H9 (cell line): ENCODE results near the gene FBXO17. TPM values are rescaled to one million over a fixed set of nuclear protein-coding genes. Genes with fewer than 3 reads are reported as not detected.

ENCODE experiments used
- DNase-seq: peaks from one replicate; pipeline ENCODE4 v3.0.0-alpha.2; 2017
- H2AFZ ChIP-seq: one replicate; pipeline ENCODE4 v1.6.1; 2013; ENCODE audit warnings: mild to moderate bottlenecking, low read length, control low read depth, moderate library complexity
- H2AK5ac ChIP-seq: 2 replicates; pipeline ENCODE4 v1.6.1; 2013; ENCODE audit warnings: low read length, control low read depth, mixed read lengths; ENCODE audit not compliant: insufficient read length
- H2BK120ac ChIP-seq: one replicate; pipeline ENCODE4 v1.6.1; 2013; ENCODE audit warnings: low read depth, mild to moderate bottlenecking, low read length, control low read depth, inconsistent platforms; ENCODE audit not compliant: poor library complexity, severe bottlenecking
- H2BK12ac ChIP-seq: 2 replicates; pipeline ENCODE4 v1.6.1; 2013; ENCODE audit warnings: low read length, control low read depth, mixed read lengths, low read depth; ENCODE audit not compliant: insufficient read length
- H2BK15ac ChIP-seq: 2 replicates; pipeline ENCODE4 v1.6.1; 2013; ENCODE audit warnings: low read depth, low read length, control low read depth
- H2BK20ac ChIP-seq: one replicate; pipeline ENCODE4 v1.6.1; 2013; ENCODE audit warnings: low read depth, mild to moderate bottlenecking, low read length, control low read depth, inconsistent platforms; ENCODE audit not compliant: poor library complexity, severe bottlenecking
- H2BK5ac ChIP-seq: 2 replicates; pipeline ENCODE4 v1.6.1; 2013; ENCODE audit warnings: low read length, control low read depth, mixed read lengths; ENCODE audit not compliant: insufficient read length
- H3K14ac ChIP-seq: 2 replicates; pipeline ENCODE4 v1.6.1; 2013; ENCODE audit warnings: low read length, control low read depth; ENCODE audit not compliant: insufficient read depth
- H3K18ac ChIP-seq: 2 replicates; pipeline ENCODE4 v1.6.1; 2013; ENCODE audit warnings: low read depth, mild to moderate bottlenecking, mixed read lengths, low read length, control low read depth; ENCODE audit not compliant: insufficient read length
- H3K23ac ChIP-seq: 2 replicates; pipeline ENCODE4 v1.6.1; 2013; ENCODE audit warnings: low read length, control low read depth, mixed read lengths, low read depth; ENCODE audit not compliant: insufficient read length
- H3K23me2 ChIP-seq: 2 replicates; pipeline ENCODE4 v1.6.1; 2013; ENCODE audit warnings: low read depth, mild to moderate bottlenecking, mixed read lengths, low read length, control low read depth; ENCODE audit not compliant: insufficient read length, poor library complexity, severe bottlenecking
- H3K27ac ChIP-seq: 2 replicates; pipeline ENCODE4 v1.5.1; 2013; ENCODE audit warnings: low read length, control low read depth, mixed read lengths, low read depth; ENCODE audit not compliant: insufficient read length
- H3K27me3 ChIP-seq: 2 replicates; pipeline ENCODE4 v1.6.1; 2013; ENCODE audit warnings: low read length, control low read depth, inconsistent platforms; ENCODE audit not compliant: insufficient read depth
- H3K4ac ChIP-seq: 2 replicates; pipeline ENCODE4 v1.6.1; 2013; ENCODE audit warnings: low read depth, mild to moderate bottlenecking, control low read depth, inconsistent platforms, low read length, moderate library complexity
- H3K4me1 ChIP-seq: 2 replicates; pipeline ENCODE4 v1.6.1; 2013; ENCODE audit warnings: low read length, control low read depth, inconsistent platforms; ENCODE audit not compliant: insufficient read depth
- H3K4me2 ChIP-seq: 2 replicates; pipeline ENCODE4 v1.6.1; 2013; ENCODE audit warnings: low read length, control low read depth, mixed read lengths; ENCODE audit not compliant: insufficient read length, insufficient read depth
- H3K56ac ChIP-seq: 2 replicates; pipeline ENCODE4 v1.6.1; 2013; ENCODE audit warnings: low read depth, mild to moderate bottlenecking, mixed read lengths, low read length, control low read depth; ENCODE audit not compliant: insufficient read length
- H3K79me1 ChIP-seq: 2 replicates; pipeline ENCODE4 v1.6.1; 2013; ENCODE audit warnings: low read depth, mild to moderate bottlenecking, moderate library complexity, low read length, control low read depth, inconsistent platforms; ENCODE audit not compliant: insufficient read depth, poor library complexity, severe bottlenecking
- H3K79me2 ChIP-seq: 2 replicates; pipeline ENCODE4 v1.6.1; 2013; ENCODE audit warnings: low read length, control low read depth, inconsistent platforms; ENCODE audit not compliant: insufficient read depth
- H3K9ac ChIP-seq: 2 replicates; pipeline ENCODE4 v1.6.1; 2013; ENCODE audit warnings: low read length, control low read depth, mixed read lengths; ENCODE audit not compliant: insufficient read length; ENCODE audit errors: extremely low read depth
- H3K9me3 ChIP-seq: one replicate; pipeline ENCODE4 v1.6.1; 2013; ENCODE audit warnings: low read depth, low read length, inconsistent platforms; ENCODE audit not compliant: control insufficient read depth
- H3T11ph ChIP-seq: one replicate; pipeline ENCODE4 v1.6.1; 2013; ENCODE audit warnings: mild to moderate bottlenecking, low read length, control low read depth, inconsistent platforms
- H4K20me1 ChIP-seq: one replicate; pipeline ENCODE4 v1.6.1; 2013; ENCODE audit not compliant: control insufficient read depth, insufficient read length, insufficient read depth
- H4K5ac ChIP-seq: 2 replicates; pipeline ENCODE4 v1.6.1; 2013; ENCODE audit warnings: low read depth, mild to moderate bottlenecking, mixed read lengths, low read length, control low read depth; ENCODE audit not compliant: insufficient read length
- H4K8ac ChIP-seq: replicated peaks from 2 replicates; pipeline ENCODE4 v1.6.1; 2013; ENCODE audit warnings: low read length, control low read depth, mixed read lengths, low read depth; ENCODE audit not compliant: insufficient read length
- H4K91ac ChIP-seq: 2 replicates; pipeline ENCODE4 v1.6.1; 2013; ENCODE audit warnings: low read depth, mild to moderate bottlenecking, moderate library complexity, mixed read lengths, low read length, control low read depth; ENCODE audit not compliant: insufficient read length
- H3K27ac Mint-ChIP-seq, 3 experiments: 2 replicates in 2 of 3; 3 replicates in 1 of 3; pipeline ENCODE4 v1.8.0; 2020 to 2021; ENCODE audit warnings: mixed read lengths in 3 of 3, mild to moderate bottlenecking in 1 of 3, moderate library complexity in 1 of 3
- H3K27me3 Mint-ChIP-seq: 2 replicates; pipeline ENCODE4 v1.8.0; 2021; ENCODE audit warnings: low read depth, mild to moderate bottlenecking, moderate library complexity, mixed read lengths
- H3K36me3 Mint-ChIP-seq, 3 experiments: 2 replicates in 2 of 3; 3 replicates in 1 of 3; pipeline ENCODE4 v1.8.0; 2020 to 2021; ENCODE audit warnings: low read depth in 3 of 3, mixed read lengths in 3 of 3; ENCODE audit not compliant: insufficient read depth in 1 of 3
- H3K4me1 Mint-ChIP-seq, 2 experiments: 2 replicates each; pipeline ENCODE4 v1.8.0; 2020; ENCODE audit warnings: mixed read lengths in 2 of 2
- H3K4me3 Mint-ChIP-seq, 2 experiments: 2 replicates in 1 of 2; 3 replicates in 1 of 2; pipeline ENCODE4 v1.8.0; 2020 to 2021; ENCODE audit warnings: mild to moderate bottlenecking in 2 of 2, mixed read lengths in 2 of 2, moderate library complexity in 1 of 2
- H3K9me3 Mint-ChIP-seq, 2 experiments: 2 replicates in 1 of 2; 3 replicates in 1 of 2; pipeline ENCODE4 v1.8.0; 2020; ENCODE audit warnings: mild to moderate bottlenecking in 2 of 2, mixed read lengths in 2 of 2, moderate library complexity in 1 of 2
- WGBS: extraction: QIAGEN DNeasy Blood & Tissue Kit; methylation state at CpG from one replicate; pipeline ENCODE4 v1.1.7; 2013; ENCODE audit warnings: missing lambda C conversion rate, low lambda C conversion rate, mixed read lengths; ENCODE audit not compliant: insufficient read length; ENCODE audit errors: extremely low coverage; 5-methylcytosine and 5-hydroxymethylcytosine counted together
- total RNA-seq: library from RNA; stranded (reverse); gene quantifications from 2 replicates; pipeline ENCODE4 v1.2.1, GENCODE V29; 2021
- TF ChIP-seq, protein P1 (sequence below): fragments of 200-600 bp; sonication (generic); conservative IDR thresholded peaks from 3 replicates; pipeline ENCODE4 v1.8.0; 2021; ENCODE audit warnings: antibody characterized with exemption, mild to moderate bottlenecking

FBXO17 gene
- total RNA-seq, 1 experiment from 2014 or later: 25.5 TPM

DNA sequence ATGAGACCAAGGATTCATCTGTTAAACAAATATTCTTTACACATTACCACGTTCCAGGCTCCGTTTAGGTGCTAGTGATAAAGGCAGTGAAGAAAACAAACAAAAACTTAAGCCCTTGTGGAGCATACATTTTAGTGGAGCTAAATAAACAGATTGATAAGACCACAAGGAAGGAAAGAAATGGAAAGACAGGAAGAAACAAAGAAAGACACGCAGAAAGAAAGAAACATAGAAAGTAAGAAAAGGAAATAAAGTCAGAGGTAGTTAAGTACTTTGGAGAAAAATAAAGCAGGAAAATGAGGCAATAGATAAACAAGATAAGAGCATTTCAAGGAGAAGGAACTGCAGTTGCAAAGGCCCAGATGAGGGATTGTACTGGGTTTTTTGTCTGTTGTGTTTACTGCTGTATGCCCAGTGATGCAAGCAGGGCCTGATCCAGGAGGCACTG, 74.8 kb downstream of the FBXO17 start:
- H3K4ac ChIP-seq: no peak overlapping the region
- no peaks in the 10 kb centered on the region for H3K79me2 ChIP-seq
- no peaks in the 10 kb centered on the region for H3K23me2 ChIP-seq
- H3K23ac ChIP-seq: no peak overlapping the region
- Mint-ChIP-seq H3K9me3 (peaks cover 0 to 3% of the 10 kb centered on the region in 2 experiments; a peak in 1 of 5 replicates), H3K4me1 (peaks cover 15 to 18% of the 10 kb centered on the region in 2 experiments), H3K4me3 (peak overlapping the region; percentile 81 to 86), H3K36me3 (peaks cover 4 to 19% (median 14%) of the 10 kb centered on the region in 3 experiments; a peak in 6 of 7 replicates), H3K27ac (peak overlapping the region in 1 of 3 experiments; percentile 21; a peak in 2 of 7 replicates), H3K27me3 (peaks cover 15% of the 10 kb centered on the region)
- H3K4me1 ChIP-seq: peaks cover 2% of the 10 kb centered on the region; the same call in 1 of the 2 replicates
- no peak overlapping the region for H3K14ac ChIP-seq
- H3K27me3 ChIP-seq: no peaks in the 10 kb centered on the region
- H2BK12ac ChIP-seq: no peak overlapping the region
- no peak overlapping the region for H3T11ph ChIP-seq
- H2AK5ac ChIP-seq: no peak overlapping the region
- no peak overlapping the region for H2BK20ac ChIP-seq
- H3K18ac ChIP-seq: no peak overlapping the region
- peak overlapping the region; percentile 76 for H3K4me2 ChIP-seq
- H4K5ac ChIP-seq: no peak overlapping the region
- WGBS: no CpG with 5 or more reads among the region's 3 CpGs
- H2BK5ac ChIP-seq: no peak overlapping the region
- no peak overlapping the region for H2BK120ac ChIP-seq
- no peak overlapping the region for H4K8ac ChIP-seq
- H2AFZ ChIP-seq: no peak overlapping the region
- DNase-seq: no peak
- H3K9me3 ChIP-seq: no peaks in the 10 kb centered on the region
- no peaks in the 10 kb centered on the region for H4K20me1 ChIP-seq
- no peak overlapping the region for H3K27ac ChIP-seq
- H3K56ac ChIP-seq: no peak overlapping the region
- H4K91ac ChIP-seq: no peak overlapping the region
- no peak overlapping the region for H2BK15ac ChIP-seq
- no peak overlapping the region for H3K9ac ChIP-seq
- TF ChIP-seq, protein P1, sequence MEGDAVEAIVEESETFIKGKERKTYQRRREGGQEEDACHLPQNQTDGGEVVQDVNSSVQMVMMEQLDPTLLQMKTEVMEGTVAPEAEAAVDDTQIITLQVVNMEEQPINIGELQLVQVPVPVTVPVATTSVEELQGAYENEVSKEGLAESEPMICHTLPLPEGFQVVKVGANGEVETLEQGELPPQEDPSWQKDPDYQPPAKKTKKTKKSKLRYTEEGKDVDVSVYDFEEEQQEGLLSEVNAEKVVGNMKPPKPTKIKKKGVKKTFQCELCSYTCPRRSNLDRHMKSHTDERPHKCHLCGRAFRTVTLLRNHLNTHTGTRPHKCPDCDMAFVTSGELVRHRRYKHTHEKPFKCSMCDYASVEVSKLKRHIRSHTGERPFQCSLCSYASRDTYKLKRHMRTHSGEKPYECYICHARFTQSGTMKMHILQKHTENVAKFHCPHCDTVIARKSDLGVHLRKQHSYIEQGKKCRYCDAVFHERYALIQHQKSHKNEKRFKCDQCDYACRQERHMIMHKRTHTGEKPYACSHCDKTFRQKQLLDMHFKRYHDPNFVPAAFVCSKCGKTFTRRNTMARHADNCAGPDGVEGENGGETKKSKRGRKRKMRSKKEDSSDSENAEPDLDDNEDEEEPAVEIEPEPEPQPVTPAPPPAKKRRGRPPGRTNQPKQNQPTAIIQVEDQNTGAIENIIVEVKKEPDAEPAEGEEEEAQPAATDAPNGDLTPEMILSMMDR: no peak
- H3K79me1 ChIP-seq: no peaks in the 10 kb centered on the region
